Thyroid gland (tissue), 4 donors: ENCODE results near the gene DHX34. TPM values are rescaled to one million over a fixed set of nuclear protein-coding genes. Genes with fewer than 3 reads are reported as not detected.

Source experiments
- DNase-seq, 2 donors: peaks; one replicate each; pipeline ENCODE4 v3.0.0-alpha.2; 2019
- H3K27ac ChIP-seq, 3 donors: fragments of 200-600 bp; sonication (generic); 1 replicate in 2 of 3; 2 replicates in 1 of 3; pipeline ENCODE4 v1.5.1; 2016 to 2019; ENCODE audit warnings: mild to moderate bottlenecking in 1 of 3, moderate library complexity in 1 of 3
- H3K27me3 ChIP-seq: fragments of 200-600 bp; sonication (generic); one replicate; pipeline ENCODE4 v1.5.1; 2019
- H3K36me3 ChIP-seq, 2 donors: fragments of 200-600 bp; sonication (generic); one replicate each; pipeline ENCODE4 v1.5.1; 2016 to 2019
- H3K4me1 ChIP-seq, 2 donors: fragments of 200-600 bp; sonication (generic); one replicate each; pipeline ENCODE4 v1.5.1; 2017 to 2019
- H3K4me3 ChIP-seq, 3 donors: fragments of 200-600 bp; sonication (generic); replicated peaks in 1 of 3; 1 replicate in 2 of 3; 2 replicates in 1 of 3; pipeline ENCODE4 v1.5.1; 2016; ENCODE audit warnings: mild to moderate bottlenecking in 1 of 3
- H3K9me3 ChIP-seq: fragments of 200-600 bp; sonication (generic); one replicate; pipeline ENCODE4 v1.5.1; 2017
- CTCF ChIP-seq, 6 experiments: fragments of 200-600 bp in 3 of 6; fragments of 450-650 bp in 3 of 6; sonication (generic) in 3 of 6; IDR thresholded peaks; one replicate each; pipeline ENCODE4 v1.5.1; 2016 to 2019; ENCODE audit warnings: antibody characterized with exemption in 6 of 6, mild to moderate bottlenecking in 2 of 6, inconsistent platforms in 1 of 6, moderate library complexity in 1 of 6
- POLR2A ChIP-seq, 2 donors: fragments of 450-650 bp; IDR thresholded peaks; one replicate each; pipeline ENCODE4 v1.6.1; 2017; ENCODE audit warnings: antibody characterized with exemption in 2 of 2, mild to moderate bottlenecking in 2 of 2, moderate library complexity in 1 of 2
- WGBS, 2 donors: methylation state at CpG; one replicate each; pipeline ENCODE4 v1.1.5; 2017; 5-methylcytosine and 5-hydroxymethylcytosine counted together
- intact Hi-C: fragments of 100-400 bp; cut with DNase I; formaldehyde crosslinking; loops from one replicate; pipeline ENCODE4 v1.15.1; 2023
- total RNA-seq, 4 donors: library from RNA; depleted of rRNA; stranded (reverse); fragments of >200 nt; gene quantifications; one replicate each; pipeline ENCODE4 v1.2.3, GENCODE V29; 2016

Gene DHX34
- total RNA-seq, 4 donors from 2014 or later: 15.2 to 20.1 (median 17.3) TPM

DNA sequence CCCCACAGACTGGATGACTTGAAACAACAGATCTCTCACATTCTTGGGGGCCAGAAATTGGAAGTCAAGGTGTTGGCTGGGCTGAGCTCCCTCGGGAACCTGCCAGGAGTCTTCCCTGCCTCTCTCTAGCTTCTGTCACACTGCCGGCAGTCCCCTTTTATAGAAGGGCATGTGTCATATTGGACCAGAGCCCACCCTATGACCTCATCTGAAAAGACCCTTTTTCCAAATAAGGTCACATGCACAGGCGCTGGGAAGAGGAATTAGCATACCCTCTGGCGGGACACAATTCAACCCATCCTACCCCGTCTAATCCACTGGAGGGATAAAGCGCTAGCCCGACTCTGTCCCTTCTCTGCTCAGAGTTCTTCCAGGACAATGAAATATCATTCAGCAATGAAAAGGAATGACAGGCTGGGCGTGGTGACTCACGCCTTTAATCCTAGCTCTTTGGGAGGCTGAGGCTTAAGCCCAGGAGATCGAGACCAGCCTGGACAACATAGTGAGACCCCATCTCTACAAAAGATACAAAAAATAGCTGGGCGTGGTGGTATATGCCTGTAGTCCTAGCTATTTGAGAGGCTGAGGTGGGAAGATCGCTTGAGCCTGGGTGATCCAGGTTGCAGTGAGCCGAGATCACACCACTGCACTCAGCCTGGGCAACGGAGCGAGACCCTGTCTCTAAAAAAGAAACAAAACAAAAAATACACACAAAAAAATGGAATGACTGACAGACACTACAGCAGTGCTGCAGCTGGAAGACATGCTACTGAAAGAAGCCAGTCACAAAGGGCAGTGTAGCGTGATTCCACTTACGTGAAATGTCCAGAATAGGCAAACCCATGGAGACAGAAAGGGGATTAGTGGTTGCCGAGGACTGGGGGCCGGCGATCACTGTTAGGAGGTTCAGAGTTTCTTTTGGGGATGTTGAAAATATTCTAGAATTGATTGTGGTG lies 41.7 kb downstream of the DHX34 start:
- TF ChIP-seq CTCF (IDR thresholded peaks at IDR 0.05): no peak
- no peak for TF ChIP-seq POLR2A (IDR thresholded peaks at IDR 0.05)
- intact Hi-C loops: loop anchor here (2.0 kb wide), 1 partner anchor 96 kb away; no protein-coding TSS in a partner anchor
- Histone ChIP-seq H3K4me3 (no peak overlapping the region), H3K27me3 (no peaks in the 10 kb centered on the region), H3K36me3 (no peaks in the 10 kb centered on the region), H3K9me3 (no peaks in the 10 kb centered on the region), H3K4me1 (no peaks in the 10 kb centered on the region), H3K27ac (no peak overlapping the region)
- no peak for DNase-seq
- WGBS, 2 donors: 69 to 70% methylated on average over 20 of the region's 20 CpGs

- H3K27ac ChIP-seq: no peak overlapping the region
- intact Hi-C loops: loop anchor here (2.0 kb wide), 1 partner anchor 97 kb away; no protein-coding TSS in a partner anchor
- TF ChIP-seq POLR2A (IDR thresholded peaks at IDR 0.05) (no peak), CTCF (IDR thresholded peaks at IDR 0.05) (peak; percentile 39 to 87 (median 76))
- WGBS, 2 donors: 30 to 32% methylated on average over 15 of the region's 15 CpGs
- DNase-seq: peak; percentile 58 to 78
- no peaks in the 10 kb centered on the region for H3K9me3 ChIP-seq
- H3K36me3 ChIP-seq: no peaks in the 10 kb centered on the region
- H3K4me3 ChIP-seq: no peak overlapping the region
- no peaks in the 10 kb centered on the region for H3K27me3 ChIP-seq
- H3K4me1 ChIP-seq: no peaks in the 10 kb centered on the region
These were observed 42.6 kb downstream of the DHX34 start for GRCh38 chr19:47391510-47392223.

DNA sequence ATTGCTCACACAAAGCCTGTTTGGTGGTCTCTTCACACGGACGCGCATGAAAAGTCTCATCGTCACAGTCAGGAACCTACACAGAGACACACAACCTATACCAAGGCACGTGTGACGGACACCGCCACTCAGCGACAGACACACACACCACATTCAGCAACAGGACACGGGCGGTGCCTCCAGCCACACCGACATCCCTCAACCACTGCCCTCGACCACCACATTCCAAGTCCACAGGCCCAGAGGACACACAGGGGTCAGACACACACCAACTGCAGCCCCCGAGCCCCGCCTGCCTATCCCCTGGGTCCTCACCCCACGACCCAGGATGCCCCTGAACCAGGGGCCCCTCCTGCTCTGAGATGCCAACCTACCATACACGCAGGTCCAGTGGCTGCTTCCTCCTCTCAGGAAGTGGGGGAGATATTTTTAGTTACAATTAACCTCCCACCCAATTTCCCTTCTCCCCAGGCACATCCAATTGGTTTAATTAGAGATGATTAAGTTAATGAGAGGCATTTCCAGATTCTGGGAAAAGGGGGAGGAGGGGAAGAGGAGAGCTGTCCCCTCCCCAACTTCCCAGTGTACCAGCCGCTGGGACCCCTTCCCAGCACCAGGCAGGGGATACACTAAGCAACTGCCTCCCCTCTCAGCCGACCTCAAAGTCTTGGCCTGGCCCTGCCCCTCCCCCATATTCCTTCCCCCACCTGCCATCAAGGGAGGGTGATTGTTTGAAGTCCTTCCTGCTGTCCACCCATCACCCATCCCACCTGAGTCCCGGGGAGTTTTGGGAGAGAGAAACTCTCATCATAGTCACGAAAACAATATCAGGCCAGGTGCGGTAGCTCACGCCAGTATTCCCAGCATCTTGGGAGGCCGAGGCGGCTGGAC lies 49.8 kb downstream of the DHX34 start:
- Histone ChIP-seq H3K4me1 (no peaks in the 10 kb centered on the region), H3K36me3 (no peaks in the 10 kb centered on the region), H3K4me3 (no peak overlapping the region), H3K9me3 (no peaks in the 10 kb centered on the region), H3K27me3 (no peaks in the 10 kb centered on the region), H3K27ac (no peak overlapping the region)
- TF ChIP-seq CTCF (IDR thresholded peaks at IDR 0.05) (no peak), POLR2A (IDR thresholded peaks at IDR 0.05) (no peak)
- DNase-seq: no peak
- WGBS, 2 donors: 44 to 48% methylated on average over 24 of the region's 24 CpGs
- intact Hi-C loops: no loop called here

- WGBS, 2 donors: 76 to 81% methylated on average over 16 of the region's 16 CpGs
- Histone ChIP-seq H3K4me3 (no peak overlapping the region), H3K9me3 (no peaks in the 10 kb centered on the region), H3K27me3 (no peaks in the 10 kb centered on the region), H3K4me1 (no peaks in the 10 kb centered on the region), H3K27ac (no peak overlapping the region), H3K36me3 (no peaks in the 10 kb centered on the region)
- intact Hi-C loops: no loop called here
- DNase-seq: no peak
- TF ChIP-seq POLR2A (IDR thresholded peaks at IDR 0.05): no peak
- TF ChIP-seq CTCF (IDR thresholded peaks at IDR 0.05): no peak
These were observed 53.4 kb downstream of the DHX34 start for GRCh38 chr19:47402504-47402903.
